Stimulated activated CD4-positive, alpha-beta T cell treated with anti-CD3 and anti-CD28 coated beads, Interleukin-1b, Interleukin-23, amount 100 ng/mL, for 4 hours (primary cell): ENCODE data around the gene CLEC4M.
"Not testable (repeated sequence)": the region's sequence is repeated elsewhere in the genome, so short reads cannot be mapped to it uniquely, and the experiment has no call there.

Experiments
- DNase-seq, 2 donors: peaks; one replicate each; pipeline ENCODE4 v3.0.0-alpha.2; 2020; ENCODE audit warnings: low read depth in 2 of 2

The CLEC4M gene

DNA sequence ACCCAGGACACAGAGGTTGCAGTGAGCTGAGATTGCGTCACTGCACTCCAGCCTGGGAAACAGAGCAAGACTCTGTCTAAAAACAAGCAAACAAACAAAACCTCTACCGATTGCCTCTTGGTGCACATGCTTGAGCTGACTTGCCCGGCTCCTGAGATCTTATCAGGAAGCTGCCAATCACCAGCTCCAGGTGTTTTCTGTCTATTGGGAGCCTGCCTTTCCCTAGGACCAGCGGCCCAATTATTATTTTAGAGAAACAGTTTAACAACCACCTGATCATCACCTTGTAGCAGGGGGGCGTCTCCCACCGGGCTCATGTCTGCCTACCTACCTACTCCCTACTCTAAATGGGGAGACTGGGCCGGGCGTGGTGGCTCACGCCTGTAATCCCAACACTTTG lies 10.8 kb downstream of the CLEC4M start:
- DNase-seq, result no peak

DNA sequence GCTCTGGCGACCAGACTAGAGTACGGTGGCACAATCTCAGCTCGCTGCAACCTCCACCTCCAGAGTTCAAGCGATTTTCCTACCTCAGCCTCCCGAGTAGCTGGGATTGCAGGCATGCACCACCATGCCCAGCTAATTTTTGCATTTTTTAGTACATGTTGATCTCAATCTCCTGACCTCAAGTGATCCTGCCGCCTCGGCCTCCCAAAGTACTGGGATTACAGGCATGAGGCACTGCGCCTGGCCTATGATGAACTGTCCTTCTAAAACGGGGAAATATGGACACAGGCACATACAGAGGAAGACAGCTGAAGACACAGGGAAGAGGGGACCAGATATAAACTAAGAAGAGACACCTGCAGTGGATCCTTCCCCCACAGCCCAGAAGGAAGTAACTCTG lies 12.7 kb downstream of the CLEC4M start:
- DNase-seq, result no peak

DNA sequence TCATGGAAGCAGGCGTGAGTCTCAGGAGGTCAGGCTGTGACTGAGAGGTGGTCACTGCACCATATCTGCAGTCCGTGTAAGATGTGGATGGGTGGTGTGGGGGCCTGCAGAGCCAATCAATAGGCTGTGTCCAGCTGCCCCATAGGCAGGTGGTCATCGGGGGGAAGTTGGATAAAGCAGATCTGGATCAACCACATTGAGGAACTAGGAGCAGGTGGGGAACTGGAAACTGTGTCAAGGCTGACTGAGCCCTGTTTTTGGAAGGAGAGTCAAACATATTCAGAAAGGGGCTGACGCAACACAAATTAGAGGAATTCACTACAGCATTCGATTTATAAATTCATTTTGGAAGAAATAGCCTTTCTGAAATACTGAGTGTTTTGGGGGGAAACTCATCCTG lies 15.0 kb downstream of the CLEC4M start:
- DNase-seq, result no peak

DNA sequence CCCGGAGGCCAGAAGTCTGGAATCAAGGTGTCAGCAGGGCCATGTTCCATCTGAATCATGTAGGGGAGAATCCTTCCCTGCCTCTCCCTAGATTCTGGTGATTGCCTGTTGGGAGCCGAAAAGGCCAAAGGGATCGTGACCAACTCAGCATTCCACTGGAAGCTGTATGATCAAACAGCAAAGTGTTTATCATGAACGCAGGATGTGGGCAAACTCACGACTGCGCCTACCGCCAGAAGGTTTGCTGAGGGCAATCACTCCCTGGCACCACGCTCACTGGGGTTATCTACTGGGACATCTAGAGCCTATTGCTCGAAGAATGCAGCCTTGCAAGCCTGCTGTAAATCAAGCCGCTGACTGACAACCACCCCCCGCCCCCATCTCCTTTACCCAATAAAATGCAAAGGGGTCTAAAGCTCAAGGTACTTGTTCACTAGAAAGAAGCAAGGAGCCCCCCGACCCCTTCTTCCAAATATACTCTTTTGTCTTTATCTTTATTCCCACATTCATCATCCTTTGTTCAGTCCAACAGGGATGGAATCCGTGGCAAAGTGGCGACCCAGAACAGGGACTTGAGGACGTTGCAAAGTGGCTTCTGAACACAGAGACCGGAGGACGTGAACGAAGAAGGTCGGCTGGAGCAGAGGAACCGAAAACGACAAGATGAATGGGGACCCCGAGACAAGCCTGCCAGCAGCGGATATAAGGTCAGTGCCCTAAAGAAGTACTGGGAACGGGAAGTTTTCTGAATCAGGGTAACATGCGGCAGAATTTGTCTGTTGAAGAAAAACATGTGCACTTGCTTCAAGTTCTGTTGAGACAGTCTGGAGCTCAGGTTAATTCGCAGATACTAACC lies 16.8 kb downstream of the CLEC4M start:
- DNase-seq, result no peak

- DNase-seq, result no peak
These were observed 18.1 kb downstream of the CLEC4M start for GRCh38 chr19:7781157-7781556.

GRCh38 chr19:7783991-7784423 lies 21.0 kb downstream of the CLEC4M start:
- no peak for DNase-seq

DNA sequence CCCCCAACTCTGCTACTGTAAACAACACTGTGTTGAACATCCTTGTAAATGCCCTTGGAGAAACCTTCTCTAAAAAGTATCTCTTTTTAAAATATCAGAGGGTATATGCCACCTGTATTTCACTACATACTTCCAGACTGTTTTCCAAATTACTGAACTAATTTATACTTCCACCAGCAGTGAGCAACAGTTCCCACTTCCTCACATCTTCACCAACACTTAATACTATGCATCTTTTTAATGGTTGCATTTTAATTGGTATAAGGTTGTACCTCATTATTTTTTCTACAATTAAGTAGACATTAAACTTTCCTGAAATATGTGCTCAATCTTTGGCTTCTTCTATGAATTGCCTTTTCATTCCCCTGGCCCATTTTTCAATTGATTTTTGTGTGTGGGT lies 21.8 kb downstream of the CLEC4M start:
- DNase-seq, result no peak

- no peak for DNase-seq
These were observed 24.1 kb downstream of the CLEC4M start for GRCh38 chr19:7787141-7787540.

- DNase-seq, result no peak
These were observed 24.6 kb downstream of the CLEC4M start for GRCh38 chr19:7787602-7788177.

DNA sequence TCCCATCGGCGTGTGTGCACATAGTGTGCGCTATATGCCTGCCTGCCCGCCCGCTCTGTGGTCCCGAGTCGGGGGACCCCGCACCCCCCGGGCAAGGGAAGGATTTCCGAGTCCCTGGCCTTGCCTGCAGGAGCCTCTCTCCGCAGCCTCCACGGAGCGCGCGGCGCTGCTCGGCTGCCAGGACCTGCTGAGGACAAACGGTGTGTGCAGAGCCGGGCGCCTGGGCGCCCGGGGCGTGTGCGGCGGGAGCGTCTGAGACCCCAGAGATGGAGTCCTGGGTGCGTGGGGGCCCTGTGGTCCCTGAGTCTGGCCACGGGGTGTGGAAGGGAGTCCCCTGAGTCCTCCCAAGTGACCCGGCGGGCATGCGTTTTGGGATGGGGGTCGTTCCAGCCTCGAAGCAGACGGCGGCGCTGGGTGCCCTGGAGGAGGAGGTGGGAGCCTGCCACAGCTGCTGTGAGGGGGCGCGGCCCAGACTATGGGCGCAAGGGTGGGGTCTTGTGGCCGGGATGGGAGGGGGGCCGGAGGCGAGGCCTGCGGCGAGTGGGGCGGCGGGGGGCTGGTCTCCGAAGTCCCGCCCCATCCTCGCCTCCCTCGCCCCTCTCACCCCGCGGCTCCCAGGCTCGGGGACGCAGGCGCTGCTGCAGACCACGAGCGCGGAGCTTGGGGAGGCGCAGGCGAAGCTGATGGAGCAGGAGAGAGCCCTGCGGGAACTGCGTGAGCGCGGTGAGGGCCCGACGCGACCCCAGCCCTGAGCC lies 25.3 kb downstream of the CLEC4M start:
- no peak for DNase-seq

- no peak for DNase-seq
These were observed 25.9 kb downstream of the CLEC4M start for GRCh38 chr19:7788933-7789323.

- DNase-seq, result peak; percentile 20 to 35
These were observed 26.4 kb downstream of the CLEC4M start for GRCh38 chr19:7789447-7789846.

DNA sequence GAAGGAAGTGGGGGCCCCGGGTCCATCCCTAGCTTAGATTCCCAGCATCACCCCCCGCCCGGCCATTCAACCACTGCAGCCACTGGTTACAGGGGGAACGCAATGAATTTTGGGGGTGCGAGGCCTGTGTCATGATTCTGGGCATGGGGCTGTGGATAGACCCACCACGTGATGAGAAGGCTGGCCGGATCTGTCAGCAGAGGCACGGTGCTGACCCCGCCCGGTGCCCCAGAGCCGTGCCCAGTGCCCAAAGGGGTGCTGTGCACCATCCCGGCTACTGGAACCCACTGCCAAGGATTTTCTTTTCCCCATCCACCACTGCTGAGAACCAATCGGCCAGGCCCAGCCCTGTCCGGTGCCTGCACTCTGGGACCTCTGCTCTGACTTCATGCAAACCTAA lies 27.4 kb downstream of the CLEC4M start:
- DNase-seq, result no peak

DNA sequence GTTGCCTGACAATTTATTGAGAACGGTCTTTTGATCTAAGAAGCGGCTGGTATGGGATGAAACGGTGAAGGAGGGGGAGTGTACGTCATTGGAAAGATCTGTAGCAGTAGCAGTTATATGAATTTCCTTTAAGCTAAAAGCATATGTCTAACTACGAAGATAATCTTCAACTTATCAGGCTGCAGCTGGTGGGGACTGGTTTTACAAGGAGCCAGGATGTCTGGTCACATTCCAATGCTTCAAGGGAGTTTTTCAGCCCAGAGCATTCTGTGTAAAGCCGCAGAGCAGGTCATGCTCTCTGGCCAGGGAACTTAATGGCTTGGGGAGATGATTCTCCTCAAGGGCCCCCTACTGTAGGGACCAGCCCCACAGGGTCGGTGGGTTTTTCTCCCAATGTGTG lies 29.2 kb downstream of the CLEC4M start:
- no peak for DNase-seq

- not testable (repeated sequence) for DNase-seq
These were observed 29.7 kb downstream of the CLEC4M start for GRCh38 chr19:7792701-7793100.

- DNase-seq, result no peak
These were observed 30.4 kb downstream of the CLEC4M start for GRCh38 chr19:7793493-7793892.

GRCh38 chr19:7795555-7796161 lies 32.6 kb downstream of the CLEC4M start:
- no peak for DNase-seq

DNA sequence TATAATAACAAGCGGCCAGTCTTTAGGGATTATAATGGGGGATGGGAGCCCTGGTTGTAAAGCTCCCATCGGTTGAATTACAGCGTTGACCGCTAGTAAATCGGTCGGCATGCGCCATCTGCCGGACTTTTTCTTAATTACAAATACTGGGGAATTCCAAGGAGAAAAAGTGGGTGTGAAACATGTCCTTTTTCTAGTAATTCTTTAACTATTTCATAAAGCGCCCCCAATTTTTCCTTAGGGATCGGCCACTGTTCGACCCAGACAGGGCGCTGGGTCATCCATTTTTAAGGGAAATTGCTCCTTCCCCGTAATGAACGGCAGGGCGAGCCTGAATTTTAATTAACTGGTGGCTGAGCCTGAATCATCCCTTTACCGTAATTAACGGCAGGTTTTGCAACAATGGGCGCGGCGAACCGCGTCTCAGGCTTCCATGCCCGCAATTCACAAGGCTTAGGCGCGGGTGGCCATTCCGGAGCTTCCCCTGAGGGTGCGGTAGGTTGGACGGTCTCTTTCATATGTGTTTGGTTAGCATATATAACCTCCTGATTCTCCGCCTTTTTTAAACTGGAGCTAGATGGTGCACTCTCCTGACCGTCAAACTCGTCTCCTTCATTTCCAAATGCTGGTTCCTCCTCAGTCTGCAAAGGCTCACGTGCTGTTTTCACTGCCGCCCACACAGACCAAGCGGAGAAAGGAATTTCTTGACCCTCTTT lies 36.8 kb downstream of the CLEC4M start:
- peak; percentile 48 to 61 for DNase-seq

GRCh38 chr19:7801020-7801570 lies 38.1 kb downstream of the CLEC4M start:
- DNase-seq, result no peak

- no peak for DNase-seq
These were observed 43.2 kb downstream of the CLEC4M start for GRCh38 chr19:7806234-7806633.

DNA sequence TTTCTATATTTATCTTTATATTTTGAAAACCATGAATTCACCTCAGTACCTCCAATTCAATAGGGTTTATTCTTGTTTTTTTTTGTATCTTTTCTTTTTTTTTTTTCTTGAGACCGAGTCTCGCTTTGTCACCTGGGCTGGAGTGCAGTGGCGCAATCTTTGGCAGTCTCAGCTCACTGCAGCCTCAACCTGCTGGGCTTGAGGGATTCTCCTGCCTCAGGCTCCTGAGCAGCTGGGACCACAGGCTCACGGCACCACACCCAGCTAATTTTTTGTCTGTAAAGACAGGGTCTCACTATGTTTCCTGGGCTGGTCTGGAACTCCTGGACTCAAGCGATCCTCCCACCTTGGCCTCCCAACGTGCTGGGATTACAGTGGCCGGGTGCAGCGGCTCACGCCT lies 43.8 kb downstream of the CLEC4M start:
- no peak for DNase-seq
